Thoracic aorta (tissue), 2 donors: ENCODE results near the gene AMER3. TPM values are rescaled to one million over a fixed set of nuclear protein-coding genes. Genes with fewer than 3 reads are reported as not detected.

Experiments
- ATAC-seq: fragments of 150-250 bp; one replicate; pipeline ENCODE4 v1.8.0; 2017; ENCODE audit warnings: low read depth; ENCODE audit not compliant: insufficient number of reproducible peaks, low FRiP score
- DNase-seq: peaks from one replicate; pipeline ENCODE4 v3.0.0-alpha.2; 2020; ENCODE audit warnings: low spot score
- H3K27ac ChIP-seq, 2 donors: fragments of 200-600 bp; sonication (generic); 1 replicate in 1 of 2; 2 replicates in 1 of 2; pipeline ENCODE4 v1.5.1; 2016; ENCODE audit warnings: mild to moderate bottlenecking in 2 of 2, moderate library complexity in 2 of 2
- H3K27me3 ChIP-seq: fragments of 200-600 bp; sonication (generic); replicated peaks from 2 replicates; pipeline ENCODE4 v1.6.0; 2016; ENCODE audit warnings: mild to moderate bottlenecking; ENCODE audit not compliant: insufficient read depth
- H3K36me3 ChIP-seq: fragments of 200-600 bp; sonication (generic); one replicate; pipeline ENCODE4 v1.5.1; 2016
- H3K4me1 ChIP-seq, 2 donors: fragments of 200-600 bp; sonication (generic); 1 replicate in 1 of 2; 2 replicates in 1 of 2; pipeline versions ENCODE4 v1.5.1 to v1.6.0; 2016; ENCODE audit warnings: low read depth in 2 of 2, mild to moderate bottlenecking in 1 of 2; ENCODE audit not compliant: control insufficient read depth in 1 of 2
- H3K4me3 ChIP-seq: fragments of 200-600 bp; sonication (generic); 2 replicates; pipeline ENCODE4 v1.5.1; 2016; ENCODE audit warnings: mild to moderate bottlenecking
- H3K9me3 ChIP-seq: fragments of 200-600 bp; sonication (generic); 2 replicates; pipeline ENCODE4 v1.5.1; 2016
- CTCF ChIP-seq: fragments of 200-600 bp; sonication (generic); IDR thresholded peaks from one replicate; pipeline ENCODE4 v1.5.1; 2019; ENCODE audit warnings: antibody characterized with exemption
- total RNA-seq, 2 donors: library from RNA; depleted of rRNA; stranded (reverse); fragments of >200 nt; gene quantifications; one replicate each; pipeline versions ENCODE4 v1.1.0 to v1.2.3, GENCODE V29; 2016

AMER3 gene
- total RNA-seq, 2 donors from 2014 or later: not detected

- H3K9me3 ChIP-seq: no peaks in the 10 kb centered on the region
- no peaks in the 10 kb centered on the region for H3K36me3 ChIP-seq
- H3K27ac ChIP-seq: no peak overlapping the region
- H3K27me3 ChIP-seq: no peaks in the 10 kb centered on the region
- H3K4me1 ChIP-seq: no peaks in the 10 kb centered on the region
- DNase-seq (no peak), ATAC-seq (no peak)
- no peak for TF ChIP-seq CTCF
- no peak overlapping the region for H3K4me3 ChIP-seq
Observed at GRCh38 chr2:130791617-130791939, 36.2 kb downstream of the AMER3 start.

- DNase-seq (no peak), ATAC-seq (no peak)
- H3K36me3 ChIP-seq: no peaks in the 10 kb centered on the region
- H3K9me3 ChIP-seq: no peaks in the 10 kb centered on the region
- H3K4me1 ChIP-seq: peaks cover 8 to 16% of the 10 kb centered on the region in 2 donors
- TF ChIP-seq CTCF: no peak
- H3K4me3 ChIP-seq: no peak overlapping the region
- H3K27me3 ChIP-seq: no peaks in the 10 kb centered on the region
- H3K27ac ChIP-seq: no peak overlapping the region
Observed at GRCh38 chr2:130795431-130795830, 40.1 kb downstream of the AMER3 start.

GRCh38 chr2:130796290-130796689 is 41.0 kb downstream of the AMER3 start:
- Histone ChIP-seq H3K4me3 (no peak overlapping the region), H3K27ac (no peak overlapping the region), H3K36me3 (no peaks in the 10 kb centered on the region), H3K4me1 (peaks cover 8 to 16% of the 10 kb centered on the region in 2 donors), H3K27me3 (no peaks in the 10 kb centered on the region), H3K9me3 (no peaks in the 10 kb centered on the region)
- no peak for DNase-seq
- no peak for TF ChIP-seq CTCF
- ATAC-seq: no peak

GRCh38 chr2:130797493-130798435 is 42.4 kb downstream of the AMER3 start:
- no peaks in the 10 kb centered on the region for H3K9me3 ChIP-seq
- TF ChIP-seq CTCF: peak; percentile 85

GRCh38 chr2:130798472-130799218 is 43.3 kb downstream of the AMER3 start:
- H3K27me3 ChIP-seq: no peaks in the 10 kb centered on the region
- TF ChIP-seq CTCF: no peak
- H3K4me3 ChIP-seq: peak overlapping the region; percentile 89
- H3K4me1 ChIP-seq: peaks cover 8 to 16% of the 10 kb centered on the region in 2 donors
- H3K9me3 ChIP-seq: no peaks in the 10 kb centered on the region
- DNase-seq (no peak), ATAC-seq (no peak)
- peak overlapping the region; percentile 90 to 91 for H3K27ac ChIP-seq
- no peaks in the 10 kb centered on the region for H3K36me3 ChIP-seq

More at GRCh38 chr2:130797493-130798435, 42.4 kb downstream of the AMER3 start:
- peak overlapping the region; percentile 90 to 91 for H3K27ac ChIP-seq
- ATAC-seq (peak; percentile 93), DNase-seq (peak; percentile 58)
- no peaks in the 10 kb centered on the region for H3K27me3 ChIP-seq
- H3K4me1 ChIP-seq: peaks cover 8 to 16% of the 10 kb centered on the region in 2 donors
- H3K36me3 ChIP-seq: no peaks in the 10 kb centered on the region
- peak overlapping the region; percentile 89 for H3K4me3 ChIP-seq
